Pancreas (tissue), 10 donors: Measurements from ENCODE around the gene CELF1. TPM values are rescaled to one million over a fixed set of nuclear protein-coding genes. Genes with fewer than 3 reads are reported as not detected.
A peak's percentile ranks its signal among the peaks of the same experiment; 100 is the strongest.

Source experiments
- ATAC-seq, 4 donors: fragments of 200-7000 bp; cut with Tn5 transposase; one replicate each; pipeline versions ENCODE4 v1.8.0 to v1.9.1; 2020; ENCODE audit warnings: mild to moderate bottlenecking in 4 of 4, moderate library complexity in 4 of 4
- DNase-seq, 6 donors: peaks; one replicate each; pipeline ENCODE4 v3.0.0-alpha.2; 2020
- FAIRE-seq: peaks from 2 replicates; lab custom pipeline; 2012; peaks lifted over from hg19 to GRCh38; lab: Jason Lieb, UNC
- H3K27ac ChIP-seq, 4 donors: fragments of 200-600 bp; sonication (generic); 1 replicate in 3 of 4; 2 replicates in 1 of 4; pipeline versions ENCODE4 v1.5.0 to v1.8.0; 2020
- H3K27me3 ChIP-seq, 4 donors: fragments of 200-600 bp; one replicate each; pipeline ENCODE4 v1.8.0; 2021
- H3K36me3 ChIP-seq, 3 donors: fragments of 200-600 bp; sonication (generic) in 1 of 3; one replicate each; pipeline versions ENCODE4 v1.5.0 to v1.8.0; 2020 to 2021
- H3K4me1 ChIP-seq, 3 donors: fragments of 200-600 bp; one replicate each; pipeline ENCODE4 v1.8.0; 2021
- H3K4me3 ChIP-seq, 4 donors: fragments of 200-600 bp; sonication (generic) in 2 of 4; one replicate each; pipeline versions ENCODE4 v1.5.0 to v1.8.0; 2020 to 2021
- H3K9me3 ChIP-seq, 4 donors: fragments of 200-600 bp; one replicate each; pipeline ENCODE4 v1.8.0; 2021
- WGBS, 2 donors: extraction: QIAGEN DNeasy Blood & Tissue Kit; methylation state at CpG; one replicate each; pipeline ENCODE4 v1.1.7; 2013; 5-methylcytosine and 5-hydroxymethylcytosine counted together
- intact Hi-C, 3 donors: fragments of 100-400 bp; cut with DNase I; formaldehyde crosslinking; loops; one replicate each; pipeline versions ENCODE4 v1.11.1 to v1.14.2; 2022
- polyA plus RNA-seq, 2 donors: library from polyadenylated mRNA; stranded (reverse); fragments of 200-250 nt; gene quantifications; one replicate each; pipeline ENCODE4 v1.2.3, GENCODE V29; 2013
- total RNA-seq, 6 donors: library from RNA; stranded (reverse); fragmentation: NEBNext Ultra II Directional in 4 of 6; extraction: Animal tissue kit (Norgen Biotek cat#: 25700) in 4 of 6; gene quantifications; one replicate each; pipeline versions ENCODE4 v1.2.1 to v1.2.4, GENCODE V29; 2021 to 2023
- TF ChIP-seq, protein P1 (sequence below), 4 donors: fragments of 200-600 bp; sonication (generic) in 3 of 4; IDR thresholded peaks; one replicate each; pipeline versions ENCODE4 v1.5.0 to v1.8.0; 2021; ENCODE audit warnings: antibody characterized with exemption in 4 of 4
- donor health status: healthy with polysubstance abuse.
- donor health status: DM: no; HTN: no; CAD: no; lungs with moderate emphysema.
- donor health status: DM: no; HTN: no; CAD: no.
- donor health status: control.
- donor health status: control.
- donor health status: Bipolar disorder and iron deficiency.
- donor health status: DM: yes; HTN: yes; CAD: no.
- donor health status: DM: no; HTN: no; CAD: no.
- donor health status: DM: no; HTN: no; CAD: no.
- donor health status: DM: yes; HTN: yes; CAD: no.

Gene CELF1
- total RNA-seq = 10 to 100 TPM; 31.0 to 56.3 (median 38.4) TPM
- 10 to 100 TPM; 20.0 to 29.5 TPM for polyA plus RNA-seq

DNA sequence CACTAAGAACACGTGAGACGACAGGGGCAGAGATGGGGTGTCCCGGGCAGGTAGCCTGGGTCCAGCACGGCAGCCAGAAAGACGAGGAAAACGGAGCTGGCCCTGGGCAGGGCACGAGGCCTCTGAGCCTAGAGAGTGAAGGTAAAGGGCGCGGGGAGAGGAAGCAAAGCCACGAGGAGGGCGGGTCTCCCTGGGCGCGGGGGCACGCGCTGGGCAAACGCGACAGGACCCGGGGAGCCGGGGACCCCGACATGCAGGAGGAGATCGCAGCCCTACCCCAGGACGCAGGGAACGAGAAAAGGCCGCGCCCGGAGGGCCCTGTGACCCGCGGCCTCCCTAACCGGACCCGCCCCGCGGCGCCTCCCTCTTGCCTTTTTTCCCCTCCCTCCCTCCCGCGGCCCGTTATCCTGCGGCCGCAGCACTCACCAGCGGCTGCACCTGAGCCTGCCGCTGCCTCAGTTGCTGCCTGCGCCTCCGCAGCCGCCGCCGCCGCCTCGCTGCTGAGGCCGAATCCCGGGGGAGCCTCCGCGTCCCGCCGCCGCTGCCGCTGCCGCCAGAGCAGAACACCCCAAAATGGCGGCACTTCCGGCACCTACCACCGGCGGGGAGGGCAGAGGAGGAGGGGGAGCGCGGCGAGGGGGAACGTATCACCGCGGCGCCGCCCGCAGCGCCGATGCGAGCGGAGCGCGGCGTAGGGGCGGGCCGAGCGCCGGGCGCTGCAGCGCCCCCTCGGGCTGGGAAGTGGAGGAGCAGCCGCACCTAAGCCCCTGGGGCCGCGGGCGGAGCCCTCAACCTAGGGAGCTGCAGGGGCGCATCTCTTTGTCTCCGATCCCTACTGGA lies at the start of gene CELF1:
Gene CELF1 (minus strand): TSS at position 567 of the 840 bp plus-strand sequence. CDS start 53,609 bp downstream, outside the sequence.
- Histone ChIP-seq H3K27me3 (no peaks in the 10 kb centered on the region), H3K27ac (peak within 1 kb of the TSS; percentile 76 to 89 (median 80)), H3K4me3 (peak within 1 kb of the TSS; percentile 63 to 99 (median 86)), H3K4me1 (peaks cover 17 to 26% (median 23%) of the 10 kb centered on the region in 3 donors), H3K36me3 (no peaks in the 10 kb centered on the region), H3K9me3 (no peaks in the 10 kb centered on the region)
- TF ChIP-seq, protein P1, sequence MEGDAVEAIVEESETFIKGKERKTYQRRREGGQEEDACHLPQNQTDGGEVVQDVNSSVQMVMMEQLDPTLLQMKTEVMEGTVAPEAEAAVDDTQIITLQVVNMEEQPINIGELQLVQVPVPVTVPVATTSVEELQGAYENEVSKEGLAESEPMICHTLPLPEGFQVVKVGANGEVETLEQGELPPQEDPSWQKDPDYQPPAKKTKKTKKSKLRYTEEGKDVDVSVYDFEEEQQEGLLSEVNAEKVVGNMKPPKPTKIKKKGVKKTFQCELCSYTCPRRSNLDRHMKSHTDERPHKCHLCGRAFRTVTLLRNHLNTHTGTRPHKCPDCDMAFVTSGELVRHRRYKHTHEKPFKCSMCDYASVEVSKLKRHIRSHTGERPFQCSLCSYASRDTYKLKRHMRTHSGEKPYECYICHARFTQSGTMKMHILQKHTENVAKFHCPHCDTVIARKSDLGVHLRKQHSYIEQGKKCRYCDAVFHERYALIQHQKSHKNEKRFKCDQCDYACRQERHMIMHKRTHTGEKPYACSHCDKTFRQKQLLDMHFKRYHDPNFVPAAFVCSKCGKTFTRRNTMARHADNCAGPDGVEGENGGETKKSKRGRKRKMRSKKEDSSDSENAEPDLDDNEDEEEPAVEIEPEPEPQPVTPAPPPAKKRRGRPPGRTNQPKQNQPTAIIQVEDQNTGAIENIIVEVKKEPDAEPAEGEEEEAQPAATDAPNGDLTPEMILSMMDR (IDR thresholded peaks at IDR 0.05) = peak; percentile 87 to 98 (median 97)
- FAIRE-seq (no peak), DNase-seq (peak; percentile 90 to 95 (median 91)), ATAC-seq (peak; percentile 97 to 98 (median 98))
- intact Hi-C loops = no loop called here
- 0 to 1% methylated on average over 58 to 89 of the region's 89 CpGs for WGBS, 2 donors

DNA sequence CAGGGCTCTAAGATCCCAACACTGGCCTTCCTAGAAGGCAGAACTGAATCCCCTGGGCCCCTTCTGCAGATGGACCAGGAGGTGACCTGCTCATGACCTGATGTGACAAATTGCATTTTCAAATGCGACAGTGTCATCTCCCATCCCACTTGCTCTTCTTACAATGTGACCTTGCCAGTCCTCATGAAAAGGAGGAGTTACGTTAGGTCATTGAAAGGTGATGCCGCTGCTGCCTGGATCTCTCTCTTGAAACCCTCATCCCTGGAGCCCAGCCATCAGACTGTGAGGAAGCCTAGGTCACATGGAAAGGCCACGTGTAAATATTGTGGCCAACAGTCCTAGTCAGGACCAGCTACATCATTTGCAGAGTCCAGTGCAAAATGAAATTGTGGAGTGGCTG lies 47.0 kb upstream of the CELF1 start:
- H3K27ac ChIP-seq = no peak overlapping the region
- H3K4me3 ChIP-seq = no peak overlapping the region
- TF ChIP-seq, protein P1 (IDR thresholded peaks at IDR 0.05) = no peak
- intact Hi-C loops = no loop called here
- 69 to 77% methylated on average over 4 of the region's 4 CpGs for WGBS, 2 donors
- no peaks in the 10 kb centered on the region for H3K9me3 ChIP-seq
- H3K36me3 ChIP-seq = no peaks in the 10 kb centered on the region
- DNase-seq = no peak
- FAIRE-seq = no peak
- H3K27me3 ChIP-seq = no peaks in the 10 kb centered on the region
- no peaks in the 10 kb centered on the region for H3K4me1 ChIP-seq
- ATAC-seq = no peak

DNA sequence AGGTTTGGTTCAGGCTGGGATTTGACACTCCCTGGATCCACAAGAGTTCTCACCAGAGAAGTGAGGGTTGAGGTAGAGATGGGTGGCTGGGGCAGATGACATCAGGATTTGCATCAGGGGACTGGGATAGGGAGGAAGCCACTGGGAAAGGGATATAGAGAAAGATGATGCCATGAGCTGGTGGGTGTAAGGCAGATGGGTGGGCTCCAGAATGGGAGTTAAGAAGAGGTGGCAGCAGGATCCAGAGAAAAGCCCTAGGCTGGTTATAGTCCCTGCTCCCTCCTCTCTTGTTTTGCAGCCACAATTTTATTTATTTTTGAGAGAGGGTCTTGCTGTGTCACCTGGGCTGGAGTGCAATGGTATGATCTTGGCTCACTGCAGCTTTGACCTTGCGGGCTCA lies 43.0 kb upstream of the CELF1 start:
- H3K4me1 ChIP-seq = no peaks in the 10 kb centered on the region
- TF ChIP-seq, protein P1 (IDR thresholded peaks at IDR 0.05) = no peak
- H3K4me3 ChIP-seq = no peak overlapping the region
- FAIRE-seq (no peak), DNase-seq (no peak), ATAC-seq (no peak)
- H3K36me3 ChIP-seq = no peaks in the 10 kb centered on the region
- WGBS, 2 donors = 98 to 100% methylated on average over 1 of the region's 1 CpG
- no peak overlapping the region for H3K27ac ChIP-seq
- H3K9me3 ChIP-seq = no peaks in the 10 kb centered on the region
- no peaks in the 10 kb centered on the region for H3K27me3 ChIP-seq
- intact Hi-C loops = no loop called here

DNA sequence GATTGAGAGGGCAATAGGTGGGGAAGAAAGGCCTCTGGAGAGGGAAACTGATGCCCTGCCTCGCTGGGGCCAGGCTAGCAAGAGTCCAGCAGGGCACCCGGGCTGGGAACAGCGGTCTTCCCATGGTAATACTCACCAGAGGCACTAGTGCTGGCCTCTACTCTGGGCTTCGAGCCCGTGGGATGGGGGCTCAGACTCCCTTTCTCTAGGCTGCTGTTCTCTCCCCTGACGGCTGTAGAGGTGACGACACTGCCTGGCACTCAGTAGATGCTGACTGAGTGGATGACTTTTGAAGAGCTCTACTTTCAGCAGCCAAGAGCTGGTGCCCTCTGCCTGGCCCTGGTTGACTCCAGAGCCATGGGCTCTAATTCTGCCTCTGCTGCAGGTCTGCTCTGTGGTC lies 42.1 kb upstream of the CELF1 start:
- no peak overlapping the region for H3K27ac ChIP-seq
- H3K4me1 ChIP-seq = no peaks in the 10 kb centered on the region
- DNase-seq = no peak
- FAIRE-seq = no peak
- no peaks in the 10 kb centered on the region for H3K9me3 ChIP-seq
- H3K36me3 ChIP-seq = no peaks in the 10 kb centered on the region
- H3K27me3 ChIP-seq = no peaks in the 10 kb centered on the region
- intact Hi-C loops = no loop called here
- WGBS, 2 donors = 56 to 57% methylated on average over 7 of the region's 7 CpGs
- TF ChIP-seq, protein P1 (IDR thresholded peaks at IDR 0.05) = no peak
- ATAC-seq = no peak
- H3K4me3 ChIP-seq = no peak overlapping the region
